GM18508 (cell line): Measurements from ENCODE around the gene DDX24.

ENCODE experiments used
- ATAC-seq: cut with Tn5 transposase; IDR thresholded peaks from one replicate; pipeline ENCODE4 v1.9.1; 2021; ENCODE audit warnings: moderate number of reproducible peaks; ENCODE audit not compliant: insufficient read depth, unreplicated experiment

Gene DDX24

DNA sequence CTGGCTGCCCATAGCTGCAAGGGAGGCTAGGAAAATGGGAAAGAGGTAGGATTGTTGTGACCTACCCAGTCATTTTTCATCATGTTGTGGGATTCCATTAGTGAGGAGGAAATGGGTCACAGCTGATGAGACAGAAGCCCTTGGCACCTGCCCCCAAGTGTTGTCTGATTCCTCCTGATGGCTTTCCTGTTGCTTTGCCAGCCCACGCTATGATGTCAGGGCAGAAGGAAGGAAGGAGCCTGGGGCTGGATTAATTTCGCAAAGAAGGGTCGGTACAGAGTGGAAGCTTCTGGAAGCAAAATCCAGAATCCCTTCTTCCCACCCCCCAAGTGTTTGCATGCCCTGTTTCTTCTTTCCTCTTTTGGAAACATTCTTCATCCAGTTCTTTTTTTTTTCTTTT is 46.1 kb downstream of the DDX24 start:
- no peak for ATAC-seq

DNA sequence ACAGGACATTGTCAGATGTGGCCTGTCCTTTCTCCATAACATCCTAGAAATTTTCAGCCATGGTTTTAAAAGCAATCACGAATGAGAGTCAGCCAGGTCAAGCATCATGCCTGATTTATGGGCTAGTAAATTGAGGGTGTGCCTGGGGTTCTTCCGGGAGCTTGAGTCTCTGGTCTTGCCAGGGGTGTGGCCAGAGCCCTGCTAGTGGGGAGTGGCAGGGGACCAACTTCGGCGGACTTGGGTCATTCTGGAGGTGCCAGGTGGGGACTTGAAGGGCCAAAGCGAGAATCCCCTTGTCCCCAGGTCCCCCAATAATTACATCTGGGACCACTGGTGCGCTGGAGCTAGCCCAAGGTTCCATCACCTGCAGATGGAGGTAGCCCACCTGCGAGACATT is 49.1 kb downstream of the DDX24 start:
- ATAC-seq: no peak

GRCh38 chr14:94031161-94031882 is 49.7 kb downstream of the DDX24 start:
- no peak for ATAC-seq

GRCh38 chr14:94030571-94030970 is 50.4 kb downstream of the DDX24 start:
- ATAC-seq: no peak

DNA sequence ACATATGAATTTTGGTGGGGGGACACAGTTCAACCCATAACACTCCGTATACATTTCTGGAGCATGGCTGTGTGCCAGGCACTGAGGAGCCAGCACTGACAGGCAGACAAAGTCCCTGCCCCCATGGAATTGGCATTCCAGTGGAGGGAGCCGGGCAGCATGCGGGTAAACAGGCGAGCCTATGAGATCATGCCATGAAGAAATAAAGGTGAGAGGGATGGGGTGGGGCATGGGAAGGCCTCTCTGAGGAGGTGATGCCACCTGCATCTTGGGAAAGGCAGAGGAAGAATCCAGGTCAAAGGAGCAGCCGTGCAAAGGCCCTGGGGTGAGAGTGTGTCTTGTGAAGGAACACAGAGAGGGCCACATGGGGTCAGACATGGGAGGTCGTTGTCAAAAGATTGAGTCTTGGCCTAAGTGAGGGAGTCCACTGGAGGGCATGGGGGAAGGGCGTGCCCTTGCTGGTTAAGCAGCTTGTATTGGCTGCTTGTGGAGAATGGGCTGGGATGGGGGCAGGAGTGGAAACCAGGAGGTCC is 51.3 kb downstream of the DDX24 start:
- no peak for ATAC-seq

GRCh38 chr14:94029265-94029664 is 51.7 kb downstream of the DDX24 start:
- no peak for ATAC-seq

- no peak for ATAC-seq
Observed at GRCh38 chr14:94028450-94028826, 52.6 kb downstream of the DDX24 start.

GRCh38 chr14:94027566-94028449 is 53.2 kb downstream of the DDX24 start:
- no peak for ATAC-seq

DNA sequence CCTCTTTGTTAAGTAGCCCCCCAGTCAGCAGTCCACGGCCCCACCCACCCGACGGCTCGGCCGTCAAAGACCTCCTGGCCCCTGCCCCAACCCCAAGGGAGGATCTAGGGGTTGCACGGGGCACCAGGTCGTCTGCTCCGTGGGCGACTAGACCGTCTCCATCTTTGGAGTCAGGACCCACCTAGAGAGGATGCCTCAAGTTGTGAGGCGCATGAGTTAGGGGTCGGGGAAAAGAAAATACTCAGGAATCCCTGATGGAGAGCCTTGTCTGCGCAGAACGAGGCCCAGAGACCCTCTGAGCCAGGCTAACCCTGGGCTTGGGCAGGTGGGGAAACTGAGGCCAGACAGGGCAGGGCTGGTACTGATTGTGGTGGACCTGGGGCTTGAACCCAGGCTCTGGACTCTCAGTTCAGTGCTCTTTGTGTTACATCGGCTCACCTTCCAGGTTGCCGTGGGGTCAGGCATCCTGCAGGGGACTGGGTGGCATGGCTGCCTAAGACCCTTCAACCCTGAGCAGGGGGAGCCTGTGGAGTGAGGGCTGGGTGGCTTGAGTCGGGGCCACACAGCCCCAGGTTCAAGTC is 54.0 kb downstream of the DDX24 start:
- ATAC-seq: no peak

- peak; percentile 96 for ATAC-seq
Observed at GRCh38 chr14:94026173-94026888, 54.7 kb downstream of the DDX24 start, which contains the start of gene OTUB2. Gene OTUB2, plus strand, starts transcription at chr14:94026340. Its CDS starts 198 bp downstream, at chr14:94026538.

GRCh38 chr14:94025720-94026119 is 55.3 kb downstream of the DDX24 start:
- ATAC-seq: no peak

- no peak for ATAC-seq
Observed at GRCh38 chr14:94024549-94024948, 56.5 kb downstream of the DDX24 start.

DNA sequence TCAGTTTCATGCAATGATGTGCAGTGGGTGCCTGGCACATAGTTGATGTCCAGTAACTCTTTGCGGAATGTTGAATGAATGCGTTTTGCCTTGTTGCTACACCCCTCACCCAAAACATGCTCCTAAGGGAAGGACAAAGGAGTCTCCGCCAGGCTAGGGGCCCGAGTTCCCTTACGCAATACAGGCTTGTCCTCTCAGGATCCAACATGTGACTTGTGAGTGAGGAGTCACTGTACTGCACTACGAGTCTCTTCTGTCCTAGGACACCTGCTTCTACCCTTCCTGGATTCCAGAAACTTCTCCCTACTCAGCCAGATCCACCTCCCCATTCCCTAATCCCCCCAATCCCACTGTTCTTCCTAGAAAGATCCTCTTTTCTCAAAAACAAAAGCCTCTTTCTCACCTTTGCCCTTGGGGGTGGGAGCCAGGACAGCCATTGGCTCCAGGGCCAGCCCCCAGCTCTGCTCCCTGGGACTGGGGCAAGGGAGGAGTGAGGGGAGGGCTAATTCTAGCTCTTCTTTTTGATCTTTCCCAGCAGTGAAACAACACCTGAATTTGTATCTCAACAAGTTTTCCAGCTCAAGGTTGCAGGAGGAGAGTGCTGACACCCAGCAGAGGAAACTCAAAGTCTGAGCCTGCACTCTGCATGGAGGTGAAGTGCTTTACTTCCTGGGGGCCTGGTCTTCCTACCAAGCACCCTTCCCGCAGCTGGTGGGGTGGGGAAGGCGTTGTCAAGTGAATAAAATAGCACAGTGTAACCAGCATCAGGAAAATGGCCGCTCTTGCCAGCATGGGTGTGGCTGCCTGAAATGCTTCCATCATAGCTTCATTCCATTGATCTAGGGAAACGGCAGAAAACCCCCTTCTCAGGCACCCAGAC is 58.2 kb downstream of the DDX24 start:
- no peak for ATAC-seq

DNA sequence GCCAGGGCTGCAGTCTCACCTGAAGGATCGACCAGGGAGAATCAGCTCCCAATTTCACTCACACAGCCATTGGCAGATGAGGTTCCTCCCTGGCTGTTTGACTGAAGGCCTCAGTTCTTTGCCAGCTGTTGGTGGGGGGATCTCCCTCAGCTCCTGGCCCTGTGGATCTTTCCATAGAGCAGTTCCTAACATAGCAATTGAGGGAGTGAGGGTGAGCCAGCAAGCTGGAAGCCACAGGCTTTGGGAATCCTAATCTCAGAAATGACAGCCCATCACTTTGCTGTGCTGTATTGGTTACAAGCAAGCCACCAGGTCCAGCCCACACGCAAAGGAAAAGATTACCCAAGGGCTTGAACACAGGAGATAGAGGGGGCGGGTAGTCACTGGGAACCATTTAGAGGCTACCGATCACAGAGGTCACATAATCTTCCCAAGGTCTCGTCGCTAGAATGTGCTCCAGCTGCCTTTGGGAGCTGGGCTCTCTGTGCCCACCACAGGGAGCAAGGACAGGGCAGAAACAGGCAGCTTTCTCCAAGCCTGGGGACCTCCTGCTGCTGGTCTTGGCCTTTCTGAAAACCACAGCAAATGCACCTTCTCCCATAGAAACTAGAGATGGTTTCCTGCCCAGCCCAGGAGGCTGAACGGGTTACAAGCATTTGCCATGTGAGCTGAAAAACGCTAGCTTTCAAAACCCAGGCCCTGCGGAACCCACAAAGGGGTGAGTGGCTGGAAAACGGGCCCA is 59.4 kb downstream of the DDX24 start:
- no peak for ATAC-seq

DNA sequence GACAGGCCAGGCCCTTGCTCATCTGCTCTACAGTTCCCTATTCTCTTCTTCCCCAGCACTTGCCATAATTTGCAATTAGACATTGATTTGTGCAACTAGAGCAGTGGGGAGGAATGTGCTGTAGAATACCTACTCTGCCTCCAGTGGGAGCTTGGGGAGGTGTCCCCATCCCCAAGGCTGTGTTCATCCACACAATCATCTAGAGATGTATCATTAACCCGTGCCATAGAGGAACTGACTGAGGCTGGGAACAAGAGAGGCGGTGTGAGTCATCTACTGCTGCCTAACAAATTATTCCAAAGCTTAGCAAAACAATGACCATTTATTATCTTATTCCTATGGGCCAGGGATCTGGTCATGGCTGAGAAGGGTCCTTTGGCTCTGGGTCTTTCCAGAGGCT is 60.0 kb downstream of the DDX24 start:
- ATAC-seq: no peak

DNA sequence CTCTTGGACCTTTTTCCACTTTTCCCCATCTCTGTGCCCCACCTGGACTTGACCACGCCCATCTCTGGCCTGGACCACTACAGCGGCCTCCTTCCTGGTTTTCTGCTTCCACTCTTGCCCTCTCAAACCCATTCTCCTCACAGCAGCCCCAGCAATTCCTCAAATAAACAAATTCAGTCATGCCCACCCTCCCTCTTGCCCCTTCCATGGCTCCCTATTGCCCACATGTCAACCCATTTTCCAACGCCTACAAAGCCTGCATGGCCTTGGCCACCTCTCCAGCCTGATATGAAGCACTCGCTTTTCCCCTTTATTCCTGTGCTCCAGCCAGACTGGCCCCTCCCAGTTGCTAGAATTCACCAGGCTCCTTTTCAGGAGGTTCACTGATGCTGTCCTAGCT is 60.7 kb downstream of the DDX24 start:
- ATAC-seq: no peak

- ATAC-seq: no peak
Observed at GRCh38 chr14:94019329-94019728, 61.7 kb downstream of the DDX24 start.

DNA sequence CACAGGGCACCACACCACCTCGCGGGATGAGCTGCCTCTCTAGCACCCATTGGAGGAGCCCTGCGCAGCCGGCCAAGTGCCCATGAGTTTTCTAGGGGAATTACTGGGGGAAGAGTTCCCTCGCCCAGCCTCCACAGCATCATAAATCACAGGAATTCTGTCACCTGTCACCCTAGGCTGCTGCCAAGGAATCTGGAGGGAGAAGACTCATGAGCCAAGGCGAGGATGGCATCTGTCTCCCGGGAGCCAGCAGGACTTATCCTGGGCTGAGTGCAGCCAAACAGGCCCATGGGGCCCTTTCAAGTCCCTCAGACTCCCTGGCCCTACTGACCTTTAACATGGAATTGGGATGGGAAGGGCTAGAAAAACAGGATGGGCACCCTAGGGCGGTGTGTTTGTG is 62.7 kb downstream of the DDX24 start:
- no peak for ATAC-seq
